Body of pancreas (tissue), 4 donors: Measurements from ENCODE around the gene TFRC.

ENCODE experiments used
- CTCF ChIP-seq, 7 experiments: fragments of 450-650 bp in 4 of 7; fragments of 200-600 bp in 3 of 7; sonication (generic) in 3 of 7; IDR thresholded peaks; one replicate each; pipeline ENCODE4 v1.5.1; 2016 to 2019; ENCODE audit warnings: antibody characterized with exemption in 7 of 7
- POLR2A ChIP-seq, 3 donors: fragments of 450-650 bp; IDR thresholded peaks; one replicate each; pipeline ENCODE4 v1.6.1; 2016; ENCODE audit warnings: antibody characterized with exemption in 3 of 3, mild to moderate bottlenecking in 2 of 3

GRCh38 chr3:196072313-196072712 lies 9.6 kb downstream of the TFRC start:
- TF ChIP-seq CTCF (IDR thresholded peaks at IDR 0.05) (no peak), POLR2A (IDR thresholded peaks at IDR 0.05) (no peak)
